HG03342 (cell line): ENCODE results near the gene KRTAP10-4.
"Not testable (repeated sequence)": the region's sequence is repeated elsewhere in the genome, so short reads cannot be mapped to it uniquely, and the experiment has no call there.

ENCODE experiments used
- ATAC-seq: cut with Tn5 transposase; IDR thresholded peaks from one replicate; pipeline ENCODE4 v1.9.1; 2021; ENCODE audit warnings: mild to moderate bottlenecking, moderate library complexity; ENCODE audit not compliant: unreplicated experiment

The KRTAP10-4 gene

GRCh38 chr21:44578371-44579055 is 5.0 kb downstream of the KRTAP10-4 start:
- ATAC-seq, result no peak

GRCh38 chr21:44579056-44579832 is 5.7 kb downstream of the KRTAP10-4 start:
- ATAC-seq, result no peak

- no peak for ATAC-seq
Measured at GRCh38 chr21:44579833-44580144, 6.3 kb downstream of the KRTAP10-4 start.

GRCh38 chr21:44580231-44580821 is 6.8 kb downstream of the KRTAP10-4 start, which contains the start of gene KRTAP10-5:
KRTAP10-5 (minus strand) TSS chr21:44580604; CDS start chr21:44580578, 26 bp downstream.
- ATAC-seq, result not testable (repeated sequence)

- ATAC-seq, result no peak
Measured at GRCh38 chr21:44581158-44581557, 7.6 kb downstream of the KRTAP10-4 start.

- no peak for ATAC-seq
Measured at GRCh38 chr21:44582055-44582454, 8.5 kb downstream of the KRTAP10-4 start.

- ATAC-seq, result no peak
Measured at GRCh38 chr21:44583089-44583799, 9.7 kb downstream of the KRTAP10-4 start.

GRCh38 chr21:44583800-44584147 is 10.2 kb downstream of the KRTAP10-4 start:
- no peak for ATAC-seq

GRCh38 chr21:44585892-44586291 is 12.4 kb downstream of the KRTAP10-4 start:
- ATAC-seq, result no peak

- no peak for ATAC-seq
Measured at GRCh38 chr21:44589094-44589493, 15.6 kb downstream of the KRTAP10-4 start.

- no peak for ATAC-seq
Measured at GRCh38 chr21:44589586-44590305, 16.2 kb downstream of the KRTAP10-4 start.

GRCh38 chr21:44590311-44590721 is 16.8 kb downstream of the KRTAP10-4 start:
- no peak for ATAC-seq

- ATAC-seq, result not testable (repeated sequence)
Measured at GRCh38 chr21:44590897-44591800, 17.6 kb downstream of the KRTAP10-4 start.

GRCh38 chr21:44591801-44592130 is 18.2 kb downstream of the KRTAP10-4 start:
- ATAC-seq, result not testable (repeated sequence)

GRCh38 chr21:44592446-44593311 is 19.1 kb downstream of the KRTAP10-4 start, which contains the start of gene KRTAP10-6:
KRTAP10-6 (minus strand) TSS chr21:44592505; CDS start chr21:44592484, 21 bp downstream.
- ATAC-seq, result no peak

- ATAC-seq, result no peak
Measured at GRCh38 chr21:44593598-44594405, 20.3 kb downstream of the KRTAP10-4 start.

- no peak for ATAC-seq
Measured at GRCh38 chr21:44594406-44594916, 20.9 kb downstream of the KRTAP10-4 start.

GRCh38 chr21:44595524-44595923 is 22.0 kb downstream of the KRTAP10-4 start:
- no peak for ATAC-seq
